Activated naive CD4-positive, alpha-beta T cell treated with anti-CD3 and anti-CD28 coated beads, Interleukin-2, amount 50 U/mL, for 24 hours (primary cell): ENCODE results near the gene KLHL14.

Source experiments
- H3K27ac Mint-ChIP-seq: one replicate; pipeline ENCODE4 v1.8.0; 2021; ENCODE audit warnings: mild to moderate bottlenecking, mixed read lengths
- H3K27me3 Mint-ChIP-seq: one replicate; pipeline ENCODE4 v1.8.0; 2021; ENCODE audit warnings: mixed read lengths
- H3K36me3 Mint-ChIP-seq: one replicate; pipeline ENCODE4 v1.8.0; 2021; ENCODE audit warnings: mixed read lengths
- H3K4me1 Mint-ChIP-seq: one replicate; pipeline ENCODE4 v1.8.0; 2021; ENCODE audit warnings: mixed read lengths
- H3K4me3 Mint-ChIP-seq: one replicate; pipeline ENCODE4 v1.8.0; 2021; ENCODE audit warnings: mild to moderate bottlenecking, mixed read lengths
- H3K9me3 Mint-ChIP-seq: one replicate; pipeline ENCODE4 v1.8.0; 2021; ENCODE audit warnings: mixed read lengths

KLHL14 gene

DNA sequence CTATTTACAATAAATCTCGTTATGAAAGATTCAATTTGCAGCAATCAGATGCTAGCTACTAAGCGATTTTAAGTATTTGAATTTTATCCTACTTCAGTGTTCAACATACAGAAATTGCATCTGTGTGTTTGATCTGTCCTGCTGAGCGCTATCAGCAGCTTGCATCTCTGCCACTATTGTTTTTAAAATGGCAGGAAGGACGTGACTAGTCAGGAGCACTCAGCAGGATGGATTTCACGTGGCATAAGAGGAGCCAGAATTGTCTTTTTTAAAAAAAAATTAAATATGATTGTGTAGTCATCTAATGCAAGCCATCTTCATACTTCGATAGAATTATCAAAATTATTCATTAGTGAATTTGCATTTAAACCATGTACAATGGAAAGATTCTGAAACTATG lies 2.8 kb upstream of the KLHL14 start:
- H3K9me3 Mint-ChIP-seq = no peaks in the 10 kb centered on the region
- H3K27me3 Mint-ChIP-seq = peaks cover 25% of the 10 kb centered on the region
- no peaks in the 10 kb centered on the region for H3K36me3 Mint-ChIP-seq
- H3K4me3 Mint-ChIP-seq = no peak overlapping the region
- H3K27ac Mint-ChIP-seq = no peak overlapping the region
- H3K4me1 Mint-ChIP-seq = peaks cover 6% of the 10 kb centered on the region

GRCh38 chr18:32773382-32773712 lies 524 bp upstream of the KLHL14 start:
- Mint-ChIP-seq H3K27ac (no peak overlapping the region), H3K27me3 (peaks cover 33% of the 10 kb centered on the region), H3K4me3 (no peak overlapping the region), H3K9me3 (no peaks in the 10 kb centered on the region), H3K4me1 (peaks cover 6% of the 10 kb centered on the region), H3K36me3 (no peaks in the 10 kb centered on the region)

GRCh38 chr18:32771871-32772580 lies 797 bp downstream of the KLHL14 start:
- Mint-ChIP-seq H3K4me3 (peak overlapping the region; percentile 34), H3K4me1 (peaks cover 6% of the 10 kb centered on the region), H3K9me3 (no peaks in the 10 kb centered on the region), H3K27me3 (peaks cover 35% of the 10 kb centered on the region), H3K36me3 (no peaks in the 10 kb centered on the region), H3K27ac (no peak overlapping the region)

DNA sequence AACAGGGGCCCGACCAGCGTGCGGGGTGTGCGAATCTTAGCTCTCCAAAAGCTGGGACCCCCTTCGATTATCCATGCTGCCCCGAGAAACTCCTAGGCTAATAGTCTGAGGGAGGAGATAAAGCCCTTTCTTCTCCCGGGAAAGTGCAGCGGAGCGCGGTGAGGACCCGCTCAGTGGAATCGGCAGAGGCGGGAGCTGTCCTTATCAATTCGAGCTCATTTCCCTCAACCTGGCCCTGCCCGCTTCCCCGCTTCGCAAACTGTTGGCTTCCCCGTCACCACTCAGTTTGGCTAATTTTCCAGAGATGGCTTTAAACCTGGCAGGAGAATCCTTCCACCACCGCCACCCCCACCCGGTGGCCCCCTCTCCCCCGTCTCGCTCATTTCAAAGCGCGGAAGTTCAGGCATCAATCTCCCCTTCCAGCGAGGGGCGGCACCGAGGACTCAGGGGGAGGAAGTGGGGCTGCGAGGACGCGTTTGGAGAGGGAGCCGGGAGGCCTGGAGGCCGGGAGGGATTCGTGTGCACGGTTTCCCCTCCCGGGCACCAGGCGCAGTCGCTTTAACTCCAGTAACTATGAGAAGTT lies 1.6 kb downstream of the KLHL14 start:
- Mint-ChIP-seq H3K36me3 (no peaks in the 10 kb centered on the region), H3K9me3 (no peaks in the 10 kb centered on the region), H3K4me1 (peaks cover 6% of the 10 kb centered on the region), H3K27ac (no peak overlapping the region), H3K4me3 (peak overlapping the region; percentile 36), H3K27me3 (peaks cover 37% of the 10 kb centered on the region)

DNA sequence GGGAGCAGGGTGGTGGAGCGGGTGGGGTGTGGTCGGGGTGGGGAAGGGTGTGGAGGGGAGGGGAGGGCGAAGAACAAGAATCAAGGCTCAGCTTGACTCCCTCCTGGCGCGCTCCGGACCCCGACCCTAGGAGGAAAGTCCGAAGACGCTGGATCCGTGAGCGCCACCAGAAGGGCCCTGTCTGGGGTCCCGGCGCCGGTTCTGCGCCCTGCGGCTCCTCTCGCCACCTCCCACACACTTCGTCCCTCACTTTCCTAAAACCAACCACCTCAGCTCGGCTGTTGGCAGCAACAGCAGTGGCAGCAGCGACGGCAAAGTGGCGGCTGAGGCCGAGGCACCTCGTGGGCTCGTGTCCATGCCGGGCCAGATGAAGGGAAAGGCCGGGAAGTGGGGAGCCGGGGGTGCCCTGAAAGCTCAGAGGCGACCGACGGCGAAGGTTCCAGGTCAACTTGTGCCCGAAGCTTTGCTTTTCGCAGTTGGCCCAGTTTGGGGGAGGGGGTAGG lies 2.1 kb downstream of the KLHL14 start:
- no peak overlapping the region for H3K27ac Mint-ChIP-seq
- H3K27me3 Mint-ChIP-seq = peaks cover 37% of the 10 kb centered on the region
- no peaks in the 10 kb centered on the region for H3K36me3 Mint-ChIP-seq
- peaks cover 6% of the 10 kb centered on the region for H3K4me1 Mint-ChIP-seq
- peak overlapping the region; percentile 36 for H3K4me3 Mint-ChIP-seq
- H3K9me3 Mint-ChIP-seq = no peaks in the 10 kb centered on the region

DNA sequence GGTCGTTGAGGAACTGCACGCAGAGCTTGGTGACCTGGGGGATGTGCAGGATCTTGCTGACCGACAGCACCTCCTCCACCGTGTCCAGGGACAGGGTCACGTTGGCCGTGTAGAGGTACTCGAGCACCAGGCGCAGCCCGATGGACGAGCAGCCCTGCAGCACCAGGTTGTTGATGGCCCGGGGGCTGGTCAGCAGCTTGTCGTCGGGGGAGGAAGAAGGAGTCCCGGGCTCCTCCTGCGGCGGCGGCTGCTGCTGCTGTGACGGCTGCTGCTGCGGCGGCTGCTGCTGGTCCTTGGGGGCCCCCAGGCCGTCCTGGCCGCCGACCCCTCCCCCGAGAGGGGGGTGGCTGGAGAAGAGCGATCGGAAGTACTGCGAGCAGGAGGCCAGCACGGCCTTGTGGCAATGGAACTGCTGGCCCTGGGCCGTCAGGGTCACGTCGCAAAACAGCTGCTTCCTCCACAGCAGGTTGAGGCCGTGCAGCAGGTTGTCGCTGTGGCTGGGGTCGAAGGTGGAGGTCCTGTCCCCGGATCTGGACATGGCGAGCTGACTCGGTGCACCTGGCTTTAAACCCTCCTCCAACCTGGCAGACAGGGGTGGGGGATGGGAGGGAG lies 2.7 kb downstream of the KLHL14 start:
- no peaks in the 10 kb centered on the region for H3K9me3 Mint-ChIP-seq
- peaks cover 6% of the 10 kb centered on the region for H3K4me1 Mint-ChIP-seq
- H3K27ac Mint-ChIP-seq = no peak overlapping the region
- peaks cover 36% of the 10 kb centered on the region for H3K27me3 Mint-ChIP-seq
- no peaks in the 10 kb centered on the region for H3K36me3 Mint-ChIP-seq
- H3K4me3 Mint-ChIP-seq = no peak overlapping the region

GRCh38 chr18:32769586-32770053 lies 3.2 kb downstream of the KLHL14 start:
- no peaks in the 10 kb centered on the region for H3K9me3 Mint-ChIP-seq
- peaks cover 6% of the 10 kb centered on the region for H3K4me1 Mint-ChIP-seq
- peaks cover 34% of the 10 kb centered on the region for H3K27me3 Mint-ChIP-seq
- no peak overlapping the region for H3K27ac Mint-ChIP-seq
- H3K36me3 Mint-ChIP-seq = no peaks in the 10 kb centered on the region
- no peak overlapping the region for H3K4me3 Mint-ChIP-seq

DNA sequence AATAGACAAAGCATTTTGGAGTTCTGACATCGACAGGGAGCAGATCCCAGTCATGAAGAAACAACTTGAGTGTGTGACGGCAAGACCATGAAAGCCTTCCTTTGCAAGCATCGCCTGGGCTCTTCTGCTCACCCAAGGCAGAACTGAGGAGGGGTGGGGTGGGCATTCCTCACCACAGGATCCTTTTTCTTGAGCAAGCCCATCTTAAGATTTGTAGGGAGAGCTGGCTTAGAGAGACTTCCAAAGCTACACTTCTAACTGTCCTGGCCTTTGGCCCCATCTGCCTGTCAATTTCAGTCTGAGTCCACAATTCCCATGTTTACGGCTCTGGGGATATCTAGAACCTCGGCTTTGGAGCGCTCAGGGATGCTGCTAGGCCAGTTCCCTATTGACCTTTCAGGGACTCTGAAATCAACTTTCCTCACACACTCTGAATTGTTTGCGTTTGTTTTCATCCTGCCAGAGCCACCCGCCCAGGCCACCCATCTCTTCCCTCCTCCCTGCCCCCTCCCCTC lies 3.7 kb downstream of the KLHL14 start:
- no peak overlapping the region for H3K27ac Mint-ChIP-seq
- H3K4me3 Mint-ChIP-seq = no peak overlapping the region
- H3K4me1 Mint-ChIP-seq = peaks cover 6% of the 10 kb centered on the region
- no peaks in the 10 kb centered on the region for H3K9me3 Mint-ChIP-seq
- H3K27me3 Mint-ChIP-seq = peaks cover 30% of the 10 kb centered on the region
- no peaks in the 10 kb centered on the region for H3K36me3 Mint-ChIP-seq

GRCh38 chr18:32767400-32767799 lies 5.4 kb downstream of the KLHL14 start:
- Mint-ChIP-seq H3K27me3 (peaks cover 17% of the 10 kb centered on the region), H3K4me1 (peaks cover 6% of the 10 kb centered on the region), H3K9me3 (no peaks in the 10 kb centered on the region), H3K27ac (no peak overlapping the region), H3K4me3 (no peak overlapping the region), H3K36me3 (no peaks in the 10 kb centered on the region)

DNA sequence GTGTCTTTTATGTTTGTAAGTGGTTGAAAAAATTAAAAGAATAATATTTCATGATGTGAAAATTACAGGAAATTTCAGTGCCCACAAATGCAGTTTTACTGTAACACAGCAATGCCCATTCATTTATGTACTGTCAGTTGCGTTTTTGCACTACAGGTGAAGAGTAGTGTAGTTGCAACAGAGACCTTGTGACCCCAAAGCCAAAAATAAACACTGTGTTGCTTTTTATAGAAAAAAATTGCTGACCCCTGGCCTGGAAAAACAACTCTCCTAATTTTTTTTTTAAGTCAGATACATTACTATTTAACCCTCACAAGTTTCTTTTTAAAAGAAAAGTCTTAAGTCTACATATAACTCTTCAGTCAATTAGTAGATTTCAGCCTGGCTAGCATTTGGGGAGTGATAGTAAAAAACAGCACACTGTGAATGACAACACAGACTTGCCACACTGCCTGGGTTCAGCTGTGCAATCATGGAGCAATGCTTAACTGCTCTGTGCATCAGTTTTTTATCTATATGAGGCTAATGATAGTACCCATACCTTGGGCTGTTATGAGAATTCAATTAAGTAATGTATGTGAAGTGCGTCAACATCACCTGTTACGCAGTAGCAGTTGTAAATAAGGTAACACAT lies 8.1 kb downstream of the KLHL14 start:
- Mint-ChIP-seq H3K4me1 (no peaks in the 10 kb centered on the region), H3K4me3 (no peak overlapping the region), H3K27ac (no peak overlapping the region), H3K36me3 (no peaks in the 10 kb centered on the region), H3K27me3 (peaks cover 12% of the 10 kb centered on the region), H3K9me3 (no peaks in the 10 kb centered on the region)

GRCh38 chr18:32763293-32763692 lies 9.5 kb downstream of the KLHL14 start:
- no peaks in the 10 kb centered on the region for H3K9me3 Mint-ChIP-seq
- H3K27me3 Mint-ChIP-seq = peaks cover 4% of the 10 kb centered on the region
- no peaks in the 10 kb centered on the region for H3K4me1 Mint-ChIP-seq
- H3K4me3 Mint-ChIP-seq = no peak overlapping the region
- H3K36me3 Mint-ChIP-seq = no peaks in the 10 kb centered on the region
- no peak overlapping the region for H3K27ac Mint-ChIP-seq

- no peaks in the 10 kb centered on the region for H3K36me3 Mint-ChIP-seq
- no peak overlapping the region for H3K4me3 Mint-ChIP-seq
- no peaks in the 10 kb centered on the region for H3K4me1 Mint-ChIP-seq
- H3K9me3 Mint-ChIP-seq = no peaks in the 10 kb centered on the region
- peaks cover 3% of the 10 kb centered on the region for H3K27me3 Mint-ChIP-seq
- H3K27ac Mint-ChIP-seq = no peak overlapping the region
Measured at GRCh38 chr18:32761231-32761630, 11.6 kb downstream of the KLHL14 start.

- H3K4me1 Mint-ChIP-seq = no peaks in the 10 kb centered on the region
- peaks cover 3% of the 10 kb centered on the region for H3K27me3 Mint-ChIP-seq
- H3K9me3 Mint-ChIP-seq = no peaks in the 10 kb centered on the region
- no peaks in the 10 kb centered on the region for H3K36me3 Mint-ChIP-seq
- no peak overlapping the region for H3K4me3 Mint-ChIP-seq
- H3K27ac Mint-ChIP-seq = no peak overlapping the region
Measured at GRCh38 chr18:32760391-32760790, 12.4 kb downstream of the KLHL14 start.

- Mint-ChIP-seq H3K27me3 (peaks cover 3% of the 10 kb centered on the region), H3K36me3 (no peaks in the 10 kb centered on the region), H3K27ac (no peak overlapping the region), H3K9me3 (no peaks in the 10 kb centered on the region), H3K4me1 (no peaks in the 10 kb centered on the region), H3K4me3 (no peak overlapping the region)
Measured at GRCh38 chr18:32759611-32760167, 13.1 kb downstream of the KLHL14 start.

DNA sequence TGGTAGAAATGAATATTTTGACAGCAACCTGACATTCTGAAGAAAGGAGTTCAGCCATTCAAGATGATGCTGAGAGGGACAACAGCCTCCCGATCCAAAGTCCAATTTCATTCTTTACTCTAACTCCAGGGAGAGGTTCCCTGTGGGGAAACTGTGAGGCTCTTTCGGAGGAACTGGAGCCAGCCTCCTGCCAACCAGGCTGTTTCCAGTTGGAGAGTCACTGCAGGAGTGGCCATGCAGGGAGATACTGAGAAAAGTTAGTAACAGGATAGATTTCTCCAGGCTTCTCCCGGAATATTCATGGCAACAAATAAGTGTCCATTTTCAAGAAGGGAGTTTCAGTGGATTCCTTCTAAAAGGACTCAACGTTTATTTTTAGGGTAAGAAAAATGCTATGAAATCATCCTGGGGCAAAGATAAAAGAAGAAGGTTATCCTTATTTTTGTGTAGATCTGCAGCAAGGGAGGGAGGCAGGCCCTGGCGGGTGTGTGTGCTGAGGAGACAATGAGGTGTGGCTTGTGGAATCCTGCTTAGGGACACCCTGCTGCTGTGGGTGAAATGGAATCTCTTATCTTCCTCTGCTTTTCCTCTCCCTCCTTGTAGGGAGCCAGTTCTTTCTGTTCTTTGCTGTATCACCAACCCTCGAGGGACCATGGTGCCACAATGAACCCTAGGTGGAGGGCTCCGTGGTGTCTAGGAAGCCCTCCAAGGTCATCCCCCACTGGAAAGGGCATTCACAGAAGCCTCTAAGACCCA lies 18.1 kb downstream of the KLHL14 start:
- Mint-ChIP-seq H3K4me1 (no peaks in the 10 kb centered on the region), H3K9me3 (no peaks in the 10 kb centered on the region), H3K4me3 (no peak overlapping the region), H3K27me3 (peaks cover 10% of the 10 kb centered on the region), H3K27ac (no peak overlapping the region), H3K36me3 (no peaks in the 10 kb centered on the region)
